HepG2 (cell line): ENCODE results near the gene INTU.

Source experiments
- BRD4 ChIP-seq: sonication (generic); formaldehyde crosslinking; IDR thresholded peaks from 2 replicates; pipeline ENCODE4 v1.4.0; 2020; ENCODE audit warnings: missing genetic modification reagents
- CTCF ChIP-seq: sonication (generic); formaldehyde crosslinking; IDR thresholded peaks from 2 replicates; pipeline ENCODE4 v1.5.0; 2020; ENCODE audit warnings: mild to moderate bottlenecking, missing genetic modification reagents, moderate library complexity
- MAX ChIP-seq: IDR thresholded peaks from 2 replicates; pipeline ENCODE4 v1.6.1; 2012; ENCODE audit warnings: inconsistent platforms
- POLR2AphosphoS5 ChIP-seq: IDR thresholded peaks from 2 replicates; pipeline ENCODE4 v1.6.1; 2012; ENCODE audit warnings: low read depth, low read length
- ZBTB26 ChIP-seq: IDR thresholded peaks from 2 replicates; pipeline ENCODE4 v1.6.1; 2016; ENCODE audit warnings: missing compliant biosample characterization, missing genetic modification reagents, borderline replicate concordance
- ZNF749 ChIP-seq: sonication (generic); formaldehyde crosslinking; IDR thresholded peaks from 2 replicates; pipeline ENCODE4 v1.8.0; 2022; ENCODE audit warnings: mild to moderate bottlenecking, missing genetic modification reagents, moderate library complexity, borderline replicate concordance

GRCh38 chr4:127669691-127670090 lies 36.9 kb downstream of the INTU start:
- no peak for TF ChIP-seq ZBTB26 (CRISPR knock-in tag)
- no peak for TF ChIP-seq CTCF (CRISPR knock-in tag)
- TF ChIP-seq BRD4 (CRISPR knock-in tag), result no peak
- no peak for TF ChIP-seq MAX
- no peak for TF ChIP-seq POLR2AphosphoS5
- TF ChIP-seq ZNF749 (CRISPR knock-in tag), result no peak
